ENCODE results near the gene TRIM65. TPM values are rescaled to one million over a fixed set of nuclear protein-coding genes. Genes with fewer than 3 reads are reported as not detected.

TRIM65 gene, protein sequence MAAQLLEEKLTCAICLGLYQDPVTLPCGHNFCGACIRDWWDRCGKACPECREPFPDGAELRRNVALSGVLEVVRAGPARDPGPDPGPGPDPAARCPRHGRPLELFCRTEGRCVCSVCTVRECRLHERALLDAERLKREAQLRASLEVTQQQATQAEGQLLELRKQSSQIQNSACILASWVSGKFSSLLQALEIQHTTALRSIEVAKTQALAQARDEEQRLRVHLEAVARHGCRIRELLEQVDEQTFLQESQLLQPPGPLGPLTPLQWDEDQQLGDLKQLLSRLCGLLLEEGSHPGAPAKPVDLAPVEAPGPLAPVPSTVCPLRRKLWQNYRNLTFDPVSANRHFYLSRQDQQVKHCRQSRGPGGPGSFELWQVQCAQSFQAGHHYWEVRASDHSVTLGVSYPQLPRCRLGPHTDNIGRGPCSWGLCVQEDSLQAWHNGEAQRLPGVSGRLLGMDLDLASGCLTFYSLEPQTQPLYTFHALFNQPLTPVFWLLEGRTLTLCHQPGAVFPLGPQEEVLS
- total RNA-seq (20.2 and 31.5 TPM in 2 replicates), polyA plus RNA-seq (14.6 and 16.8 TPM in 2 replicates)

DNA sequence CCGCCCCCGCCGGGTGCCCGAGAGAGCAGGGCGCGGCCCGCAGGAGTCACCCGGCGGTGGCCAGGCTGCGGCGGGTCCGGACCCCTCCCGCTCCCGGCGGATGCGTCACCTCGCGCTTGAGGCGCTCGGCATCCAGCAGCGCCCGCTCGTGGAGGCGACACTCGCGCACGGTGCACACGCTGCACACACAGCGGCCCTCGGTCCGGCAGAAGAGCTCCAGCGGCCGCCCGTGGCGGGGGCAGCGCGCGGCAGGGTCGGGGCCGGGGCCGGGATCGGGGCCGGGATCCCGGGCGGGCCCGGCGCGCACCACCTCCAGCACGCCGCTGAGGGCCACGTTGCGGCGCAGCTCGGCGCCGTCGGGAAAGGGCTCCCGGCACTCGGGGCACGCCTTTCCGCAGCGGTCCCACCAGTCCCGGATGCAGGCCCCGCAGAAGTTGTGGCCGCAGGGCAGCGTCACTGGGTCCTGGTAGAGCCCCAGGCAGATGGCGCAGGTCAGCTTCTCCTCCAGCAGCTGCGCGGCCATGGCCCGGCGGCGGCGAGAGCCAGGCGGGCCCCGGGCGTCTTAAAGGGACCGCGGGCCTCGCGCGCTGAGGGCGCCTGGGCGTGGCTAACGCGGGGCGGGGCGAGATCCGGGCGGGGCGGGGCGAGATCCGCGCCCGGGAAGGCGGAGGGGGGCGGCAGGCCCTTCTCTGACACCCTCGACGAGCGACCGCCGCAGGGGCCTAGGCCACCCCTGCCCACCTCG is at the start of gene TRIM65:
TRIM65 (minus strand) TSS at position 537 of the 745 bp plus-strand sequence; CDS start at position 523, 14 bp downstream.
- peak within 1 kb of the TSS; percentile 79 for H3K4me3 ChIP-seq
- no peaks in the 10 kb centered on the region for H3K27me3 ChIP-seq
- peak; percentile 82 to 85 for DNase-seq (ENCODE audit: low read depth in 1 of 2, low spot score in 1 of 2)
- H3K9me3 ChIP-seq (ENCODE audit: low read depth): no peaks in the 10 kb centered on the region
- H3K27ac ChIP-seq: peak within 1 kb of the TSS; percentile 86
- H3K36me3 ChIP-seq: peaks cover 27% of the 10 kb centered on the region
- H3K4me1 ChIP-seq (ENCODE audit: low read depth): peaks cover 8% of the 10 kb centered on the region
- TF ChIP-seq, protein P1, sequence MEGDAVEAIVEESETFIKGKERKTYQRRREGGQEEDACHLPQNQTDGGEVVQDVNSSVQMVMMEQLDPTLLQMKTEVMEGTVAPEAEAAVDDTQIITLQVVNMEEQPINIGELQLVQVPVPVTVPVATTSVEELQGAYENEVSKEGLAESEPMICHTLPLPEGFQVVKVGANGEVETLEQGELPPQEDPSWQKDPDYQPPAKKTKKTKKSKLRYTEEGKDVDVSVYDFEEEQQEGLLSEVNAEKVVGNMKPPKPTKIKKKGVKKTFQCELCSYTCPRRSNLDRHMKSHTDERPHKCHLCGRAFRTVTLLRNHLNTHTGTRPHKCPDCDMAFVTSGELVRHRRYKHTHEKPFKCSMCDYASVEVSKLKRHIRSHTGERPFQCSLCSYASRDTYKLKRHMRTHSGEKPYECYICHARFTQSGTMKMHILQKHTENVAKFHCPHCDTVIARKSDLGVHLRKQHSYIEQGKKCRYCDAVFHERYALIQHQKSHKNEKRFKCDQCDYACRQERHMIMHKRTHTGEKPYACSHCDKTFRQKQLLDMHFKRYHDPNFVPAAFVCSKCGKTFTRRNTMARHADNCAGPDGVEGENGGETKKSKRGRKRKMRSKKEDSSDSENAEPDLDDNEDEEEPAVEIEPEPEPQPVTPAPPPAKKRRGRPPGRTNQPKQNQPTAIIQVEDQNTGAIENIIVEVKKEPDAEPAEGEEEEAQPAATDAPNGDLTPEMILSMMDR (IDR thresholded peaks at IDR 0.05; ENCODE audit: low read depth, low read length): peak; percentile 25

DNA sequence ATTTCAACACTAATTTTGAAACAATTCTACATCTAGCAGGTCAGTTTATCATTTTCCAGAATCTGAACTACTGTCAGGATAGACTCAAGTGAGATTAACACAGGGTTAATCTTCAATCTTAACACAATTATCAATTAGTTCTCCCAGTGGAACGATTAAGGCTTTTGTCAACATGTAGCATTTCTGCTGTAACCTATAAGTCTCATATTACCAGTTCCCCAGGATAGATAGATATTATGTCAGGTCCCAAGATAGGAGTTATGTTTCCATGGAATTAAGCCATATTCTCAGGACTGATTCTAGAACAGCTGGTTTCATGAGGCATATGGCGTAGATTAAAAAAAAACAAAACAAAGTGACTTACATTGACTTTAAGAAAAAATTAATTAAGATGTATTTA is 48.5 kb upstream of the TRIM65 start:
- Histone ChIP-seq H3K36me3 (peaks cover 37% of the 10 kb centered on the region), H3K4me1 (ENCODE audit: low read depth) (peaks cover 3% of the 10 kb centered on the region)

DNA sequence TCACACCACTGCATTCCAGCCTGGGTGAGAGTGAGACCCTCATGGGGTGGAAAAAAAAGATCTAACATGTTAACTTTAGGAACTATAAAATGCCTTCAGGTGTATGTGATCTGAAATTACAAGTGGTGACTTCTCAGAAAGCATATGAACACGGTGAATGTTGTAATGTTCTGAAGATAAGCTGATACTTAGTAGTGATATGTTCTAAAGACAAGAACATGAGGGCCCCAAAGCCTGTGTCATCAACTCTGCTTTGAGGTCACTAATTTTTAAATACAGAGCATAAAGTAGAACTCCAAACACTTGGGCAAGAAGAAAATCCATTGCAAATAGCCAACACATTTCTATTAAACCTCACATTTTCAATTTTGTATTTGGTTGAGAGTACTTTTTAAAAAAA is 46.7 kb upstream of the TRIM65 start:
- no peaks in the 10 kb centered on the region for H3K9me3 ChIP-seq (ENCODE audit: low read depth)
- DNase-seq (ENCODE audit: low read depth in 1 of 2, low spot score in 1 of 2): no peak
- no peaks in the 10 kb centered on the region for H3K27me3 ChIP-seq
- H3K27ac ChIP-seq: peak overlapping the region; percentile 9
- H3K4me3 ChIP-seq: no peak overlapping the region
- peaks cover 23% of the 10 kb centered on the region for H3K36me3 ChIP-seq
- H3K4me1 ChIP-seq (ENCODE audit: low read depth): peaks cover 3% of the 10 kb centered on the region
- TF ChIP-seq, protein P1 (IDR thresholded peaks at IDR 0.05; ENCODE audit: low read depth, low read length): no peak

More for the DNA sequence above, 48.5 kb upstream of the TRIM65 start:
- Histone ChIP-seq H3K4me3 (no peak overlapping the region), H3K9me3 (ENCODE audit: low read depth) (no peaks in the 10 kb centered on the region), H3K27me3 (no peaks in the 10 kb centered on the region), H3K27ac (no peak overlapping the region)
- no peak for DNase-seq (ENCODE audit: low read depth in 1 of 2, low spot score in 1 of 2)
- TF ChIP-seq, protein P1 (IDR thresholded peaks at IDR 0.05; ENCODE audit: low read depth, low read length): no peak

DNA sequence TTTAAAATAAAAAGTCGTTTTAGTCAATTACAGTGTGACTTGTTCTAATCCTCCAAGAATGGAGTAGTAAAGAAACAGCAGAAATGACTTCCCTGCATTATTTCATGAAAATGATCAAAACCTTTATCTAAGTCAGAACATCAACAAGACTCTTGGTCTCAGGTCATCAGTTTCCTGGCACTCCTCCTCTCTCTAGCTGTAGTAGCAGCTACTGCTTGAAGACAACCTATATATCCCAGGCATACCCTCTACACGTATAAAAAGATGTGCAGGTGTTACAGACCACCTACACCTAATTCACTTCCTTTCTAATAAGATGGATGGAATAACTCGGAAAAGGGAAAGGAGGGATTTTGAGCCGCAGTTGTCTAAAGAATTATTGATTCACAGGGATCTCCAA is 45.7 kb upstream of the TRIM65 start:
- TF ChIP-seq, protein P1 (IDR thresholded peaks at IDR 0.05; ENCODE audit: low read depth, low read length): no peak
- H3K4me3 ChIP-seq: no peak overlapping the region

DNA sequence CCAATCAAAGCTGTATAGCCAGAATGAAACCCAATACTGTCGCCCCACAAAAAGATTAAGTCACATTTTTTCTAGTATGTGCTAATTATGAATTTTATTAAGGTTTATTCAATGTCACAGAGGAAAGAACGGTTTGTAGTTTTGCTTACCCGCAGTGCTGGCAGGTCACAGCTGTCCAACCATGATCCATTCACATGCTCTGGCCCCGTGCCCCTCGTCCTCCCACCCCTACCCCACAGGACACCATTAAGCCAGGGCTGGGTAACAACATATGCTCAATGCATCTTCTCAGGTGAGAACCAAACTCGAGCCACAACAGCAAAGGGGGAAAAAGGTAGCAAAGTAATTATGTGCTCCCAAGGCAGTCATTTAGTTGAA is 44.7 kb upstream of the TRIM65 start:
- Histone ChIP-seq H3K27ac (no peak overlapping the region), H3K36me3 (peaks cover 8% of the 10 kb centered on the region), H3K4me3 (peak overlapping the region; percentile 94), H3K9me3 (ENCODE audit: low read depth) (no peaks in the 10 kb centered on the region), H3K4me1 (ENCODE audit: low read depth) (peaks cover 3% of the 10 kb centered on the region), H3K27me3 (no peaks in the 10 kb centered on the region)
- TF ChIP-seq, protein P1 (IDR thresholded peaks at IDR 0.05; ENCODE audit: low read depth, low read length): no peak
- DNase-seq (ENCODE audit: low read depth in 1 of 2, low spot score in 1 of 2): no peak

More for the DNA sequence above, 45.7 kb upstream of the TRIM65 start:
- peaks cover 12% of the 10 kb centered on the region for H3K36me3 ChIP-seq
- H3K4me1 ChIP-seq (ENCODE audit: low read depth): peaks cover 3% of the 10 kb centered on the region
- no peaks in the 10 kb centered on the region for H3K27me3 ChIP-seq
- no peak for DNase-seq (ENCODE audit: low read depth in 1 of 2, low spot score in 1 of 2)
- no peak overlapping the region for H3K27ac ChIP-seq
- no peaks in the 10 kb centered on the region for H3K9me3 ChIP-seq (ENCODE audit: low read depth)

All from cardiac muscle cell (in vitro differentiated cells and primary cell).